HUES48 (cell line): ENCODE data around the gene NCAM1.

Experiments
- H3K27ac ChIP-seq: one replicate; pipeline ENCODE4 v1.7.0; 2013; ENCODE audit warnings: low read depth, low read length, inconsistent platforms
- H3K27me3 ChIP-seq: 2 replicates; pipeline ENCODE4 v1.6.1; 2013; ENCODE audit warnings: mild to moderate bottlenecking, low read length; ENCODE audit not compliant: control insufficient read depth, insufficient read depth
- H3K36me3 ChIP-seq: 2 replicates; pipeline ENCODE4 v1.6.1; 2013; ENCODE audit warnings: low read length; ENCODE audit not compliant: control insufficient read depth, insufficient read depth
- H3K4me1 ChIP-seq: 2 replicates; pipeline ENCODE4 v1.6.1; 2013; ENCODE audit warnings: mild to moderate bottlenecking, low read length; ENCODE audit not compliant: control insufficient read depth, insufficient read depth
- H3K4me3 ChIP-seq: 2 replicates; pipeline ENCODE4 v1.5.1; 2013; ENCODE audit warnings: mild to moderate bottlenecking, low read depth, low read length
- H3K9ac ChIP-seq: 2 replicates; pipeline ENCODE4 v1.6.1; 2013; ENCODE audit warnings: mild to moderate bottlenecking, low read depth, low read length, moderate library complexity
- H3K9me3 ChIP-seq: 2 replicates; pipeline ENCODE4 v1.6.1; 2013; ENCODE audit warnings: low read length; ENCODE audit not compliant: control insufficient read depth, insufficient read depth

NCAM1 gene

GRCh38 chr11:113133071-113133470 is 171.9 kb downstream of the NCAM1 start:
- Histone ChIP-seq H3K27me3 (no peaks in the 10 kb centered on the region), H3K4me3 (no peak overlapping the region), H3K36me3 (no peaks in the 10 kb centered on the region), H3K9ac (no peak overlapping the region), H3K4me1 (no peaks in the 10 kb centered on the region), H3K27ac (no peak overlapping the region), H3K9me3 (no peaks in the 10 kb centered on the region)

GRCh38 chr11:113134626-113135025 is 173.4 kb downstream of the NCAM1 start:
- Histone ChIP-seq H3K9me3 (no peaks in the 10 kb centered on the region), H3K36me3 (no peaks in the 10 kb centered on the region), H3K27ac (no peak overlapping the region), H3K4me1 (no peaks in the 10 kb centered on the region), H3K4me3 (no peak overlapping the region), H3K27me3 (no peaks in the 10 kb centered on the region), H3K9ac (no peak overlapping the region)

- Histone ChIP-seq H3K27me3 (no peaks in the 10 kb centered on the region), H3K4me1 (no peaks in the 10 kb centered on the region), H3K36me3 (no peaks in the 10 kb centered on the region), H3K9ac (no peak overlapping the region), H3K27ac (no peak overlapping the region), H3K9me3 (no peaks in the 10 kb centered on the region), H3K4me3 (no peak overlapping the region)
These were observed 176.7 kb downstream of the NCAM1 start for GRCh38 chr11:113137713-113138529.

- Histone ChIP-seq H3K4me1 (no peaks in the 10 kb centered on the region), H3K27ac (no peak overlapping the region), H3K9ac (no peak overlapping the region), H3K9me3 (no peaks in the 10 kb centered on the region), H3K4me3 (no peak overlapping the region), H3K36me3 (no peaks in the 10 kb centered on the region), H3K27me3 (no peaks in the 10 kb centered on the region)
These were observed 177.5 kb downstream of the NCAM1 start for GRCh38 chr11:113138731-113139130.

- no peak overlapping the region for H3K27ac ChIP-seq
- no peak overlapping the region for H3K4me3 ChIP-seq
- no peaks in the 10 kb centered on the region for H3K36me3 ChIP-seq
- no peaks in the 10 kb centered on the region for H3K27me3 ChIP-seq
- no peaks in the 10 kb centered on the region for H3K9me3 ChIP-seq
- H3K9ac ChIP-seq, result no peak overlapping the region
- no peaks in the 10 kb centered on the region for H3K4me1 ChIP-seq
These were observed 179.8 kb downstream of the NCAM1 start for GRCh38 chr11:113141010-113141409.

- H3K9me3 ChIP-seq, result no peaks in the 10 kb centered on the region
- H3K27ac ChIP-seq, result no peak overlapping the region
- peaks cover 6% of the 10 kb centered on the region; the same call in 1 of the 2 replicates for H3K4me1 ChIP-seq
- H3K27me3 ChIP-seq, result no peaks in the 10 kb centered on the region
- H3K4me3 ChIP-seq, result no peak overlapping the region
- no peak overlapping the region for H3K9ac ChIP-seq
- no peaks in the 10 kb centered on the region for H3K36me3 ChIP-seq
These were observed 181.3 kb downstream of the NCAM1 start for GRCh38 chr11:113142508-113142907.

- H3K27ac ChIP-seq, result no peak overlapping the region
- H3K9ac ChIP-seq, result no peak overlapping the region
- H3K4me3 ChIP-seq, result no peak overlapping the region
- H3K4me1 ChIP-seq, result peaks cover 7% of the 10 kb centered on the region; the same call in 1 of the 2 replicates
- no peaks in the 10 kb centered on the region for H3K9me3 ChIP-seq
- H3K36me3 ChIP-seq, result no peaks in the 10 kb centered on the region
- H3K27me3 ChIP-seq, result no peaks in the 10 kb centered on the region
These were observed 186.0 kb downstream of the NCAM1 start for GRCh38 chr11:113147249-113147648.

- Histone ChIP-seq H3K9me3 (no peaks in the 10 kb centered on the region), H3K4me3 (no peak overlapping the region), H3K27me3 (no peaks in the 10 kb centered on the region), H3K9ac (no peak overlapping the region), H3K27ac (no peak overlapping the region), H3K36me3 (no peaks in the 10 kb centered on the region), H3K4me1 (peaks cover 7% of the 10 kb centered on the region; the same call in 1 of the 2 replicates)
These were observed 186.9 kb downstream of the NCAM1 start for GRCh38 chr11:113148076-113148475.

- H3K27me3 ChIP-seq, result no peaks in the 10 kb centered on the region
- no peak overlapping the region for H3K9ac ChIP-seq
- no peak overlapping the region for H3K27ac ChIP-seq
- no peaks in the 10 kb centered on the region for H3K9me3 ChIP-seq
- H3K4me3 ChIP-seq, result no peak overlapping the region
- H3K4me1 ChIP-seq, result peaks cover 7% of the 10 kb centered on the region; the same call in 1 of the 2 replicates
- no peaks in the 10 kb centered on the region for H3K36me3 ChIP-seq
These were observed 187.4 kb downstream of the NCAM1 start for GRCh38 chr11:113148652-113149051.

GRCh38 chr11:113151521-113151920 is 190.3 kb downstream of the NCAM1 start:
- H3K27ac ChIP-seq, result no peak overlapping the region
- H3K9me3 ChIP-seq, result no peaks in the 10 kb centered on the region
- no peak overlapping the region for H3K9ac ChIP-seq
- H3K36me3 ChIP-seq, result no peaks in the 10 kb centered on the region
- H3K4me1 ChIP-seq, result peaks cover 7% of the 10 kb centered on the region; the same call in 1 of the 2 replicates
- H3K4me3 ChIP-seq, result no peak overlapping the region
- H3K27me3 ChIP-seq, result no peaks in the 10 kb centered on the region

GRCh38 chr11:113152500-113152899 is 191.3 kb downstream of the NCAM1 start:
- Histone ChIP-seq H3K4me1 (0 out of 2 replicates have a peak, but pooled peaks cover under 1% of the 10 kb centered on the region), H3K9me3 (no peaks in the 10 kb centered on the region), H3K9ac (no peak overlapping the region), H3K36me3 (no peaks in the 10 kb centered on the region), H3K27me3 (no peaks in the 10 kb centered on the region), H3K4me3 (no peak overlapping the region), H3K27ac (no peak overlapping the region)
